Kidney (tissue), 14 donors: ENCODE measurements around the gene IREB2. TPM values are rescaled to one million over a fixed set of nuclear protein-coding genes. Genes with fewer than 3 reads are reported as not detected.

ENCODE experiments used
- DNase-seq, 5 donors: peaks; one replicate each; pipeline ENCODE4 v3.0.0-alpha.2; 2013 to 2020
- FAIRE-seq: peaks from 2 replicates; lab custom pipeline; 2012; peaks lifted over from hg19 to GRCh38; lab: Jason Lieb, UNC
- H3K27ac ChIP-seq, 2 donors: one replicate each; pipeline ENCODE4 v1.7.0; 2013; ENCODE audit warnings: low read depth in 2 of 2, low read length in 2 of 2, inconsistent platforms in 1 of 2
- H3K27me3 ChIP-seq: one replicate; pipeline ENCODE4 v1.7.1; 2013; ENCODE audit warnings: low read length, inconsistent platforms; ENCODE audit not compliant: control insufficient read depth, insufficient read depth
- H3K36me3 ChIP-seq, 3 donors: one replicate each; pipeline versions ENCODE4 v1.7.0 to v1.7.1; 2013; ENCODE audit warnings: low read length in 3 of 3, control low read depth in 1 of 3, inconsistent platforms in 1 of 3; ENCODE audit not compliant: insufficient read depth in 3 of 3, control insufficient read depth in 2 of 3
- H3K4me1 ChIP-seq, 3 donors: one replicate each; pipeline versions ENCODE4 v1.7.0 to v1.7.1; 2013; ENCODE audit warnings: low read length in 3 of 3, inconsistent platforms in 1 of 3, low read depth in 1 of 3; ENCODE audit not compliant: control insufficient read depth in 2 of 3, insufficient read depth in 2 of 3
- H3K4me3 ChIP-seq, 3 donors: one replicate each; pipeline versions ENCODE4 v1.7.0 to v1.8.1; 2013; ENCODE audit warnings: low read length in 3 of 3, control low read depth in 1 of 3, inconsistent platforms in 1 of 3
- H3K9ac ChIP-seq, 3 donors: one replicate each; pipeline versions ENCODE4 v1.7.0 to v1.7.1; 2013; ENCODE audit warnings: low read length in 3 of 3, control low read depth in 1 of 3, inconsistent platforms in 1 of 3
- H3K9me3 ChIP-seq, 3 donors: one replicate each; pipeline versions ENCODE4 v1.7.0 to v1.7.1; 2013; ENCODE audit warnings: low read length in 3 of 3, control low read depth in 1 of 3, inconsistent platforms in 1 of 3; ENCODE audit not compliant: control insufficient read depth in 2 of 3, insufficient read depth in 1 of 3
- intact Hi-C: fragments of 100-400 bp; cut with DNase I; formaldehyde crosslinking; loops from one replicate; pipeline ENCODE4 v1.11.1; 2022
- polyA plus RNA-seq: library from polyadenylated mRNA; stranded (reverse); fragments of 350-450 nt; fragmentation: Illumina TruSeq; extraction: RNeasy Lipid Tissue Mini Kit (QIAGEN cat#74804); gene quantifications from one replicate; pipeline ENCODE4 v1.2.3, GENCODE V29; 2014; ENCODE audit warnings: low read depth, low replicate concordance; ENCODE audit not compliant: insufficient read depth
- total RNA-seq: library from RNA; stranded (reverse); fragmentation: NEBNext Ultra II Directional; extraction: Animal tissue kit (Norgen Biotek cat#: 25700); gene quantifications from one replicate; pipeline ENCODE4 v1.2.1, GENCODE V29; 2021
- TF ChIP-seq, protein P1 (sequence below): IDR thresholded peaks from 3 replicates; pipeline ENCODE4 v1.5.1; 2012; ENCODE audit warnings: mild to moderate bottlenecking, moderate library complexity, borderline replicate concordance; ENCODE audit not compliant: insufficient read depth; ENCODE audit errors: extremely low read depth
- donor health status: control.
- donor health status: control.
- donor health status: control.
- donor health status: control.
- donor health status: control.
- donor health status: DM: yes; HTN: yes; CAD: no.
- donor health status: Normal renal cell carcinoma (clear cell type).

IREB2 gene
- total and polyA plus RNA-seq, 2 donors from 2014 or later, result 8.3 to 48.7 TPM

DNA sequence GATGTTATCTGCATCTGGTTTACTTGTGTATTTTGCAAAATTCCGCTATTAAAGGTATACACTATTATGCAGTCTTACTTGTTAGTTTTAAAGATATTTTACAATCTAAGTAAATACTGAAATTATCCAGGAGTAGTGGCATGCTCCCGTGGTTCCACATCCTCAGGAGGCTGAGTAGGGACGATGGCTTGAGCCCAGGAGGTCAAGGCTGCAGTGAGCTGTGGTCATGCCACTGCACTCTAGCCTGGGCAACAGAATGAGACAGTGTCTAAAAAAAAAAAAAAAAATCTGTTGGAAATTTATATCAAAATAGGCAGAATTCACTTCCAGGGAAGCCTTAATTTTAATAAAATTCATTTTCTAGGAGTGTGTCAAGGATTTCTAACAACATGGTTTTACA lies 41.6 kb downstream of the IREB2 start:
- Histone ChIP-seq H3K36me3 (peaks cover 13 to 25% (median 21%) of the 10 kb centered on the region in 3 donors), H3K27ac (no peak overlapping the region), H3K9ac (no peak overlapping the region), H3K4me3 (no peak overlapping the region), H3K9me3 (no peaks in the 10 kb centered on the region), H3K4me1 (no peaks in the 10 kb centered on the region), H3K27me3 (no peaks in the 10 kb centered on the region)
- TF ChIP-seq, protein P1, sequence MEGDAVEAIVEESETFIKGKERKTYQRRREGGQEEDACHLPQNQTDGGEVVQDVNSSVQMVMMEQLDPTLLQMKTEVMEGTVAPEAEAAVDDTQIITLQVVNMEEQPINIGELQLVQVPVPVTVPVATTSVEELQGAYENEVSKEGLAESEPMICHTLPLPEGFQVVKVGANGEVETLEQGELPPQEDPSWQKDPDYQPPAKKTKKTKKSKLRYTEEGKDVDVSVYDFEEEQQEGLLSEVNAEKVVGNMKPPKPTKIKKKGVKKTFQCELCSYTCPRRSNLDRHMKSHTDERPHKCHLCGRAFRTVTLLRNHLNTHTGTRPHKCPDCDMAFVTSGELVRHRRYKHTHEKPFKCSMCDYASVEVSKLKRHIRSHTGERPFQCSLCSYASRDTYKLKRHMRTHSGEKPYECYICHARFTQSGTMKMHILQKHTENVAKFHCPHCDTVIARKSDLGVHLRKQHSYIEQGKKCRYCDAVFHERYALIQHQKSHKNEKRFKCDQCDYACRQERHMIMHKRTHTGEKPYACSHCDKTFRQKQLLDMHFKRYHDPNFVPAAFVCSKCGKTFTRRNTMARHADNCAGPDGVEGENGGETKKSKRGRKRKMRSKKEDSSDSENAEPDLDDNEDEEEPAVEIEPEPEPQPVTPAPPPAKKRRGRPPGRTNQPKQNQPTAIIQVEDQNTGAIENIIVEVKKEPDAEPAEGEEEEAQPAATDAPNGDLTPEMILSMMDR, result no peak
- intact Hi-C loops, result no loop called here
- FAIRE-seq (no peak), DNase-seq (no peak)

DNA sequence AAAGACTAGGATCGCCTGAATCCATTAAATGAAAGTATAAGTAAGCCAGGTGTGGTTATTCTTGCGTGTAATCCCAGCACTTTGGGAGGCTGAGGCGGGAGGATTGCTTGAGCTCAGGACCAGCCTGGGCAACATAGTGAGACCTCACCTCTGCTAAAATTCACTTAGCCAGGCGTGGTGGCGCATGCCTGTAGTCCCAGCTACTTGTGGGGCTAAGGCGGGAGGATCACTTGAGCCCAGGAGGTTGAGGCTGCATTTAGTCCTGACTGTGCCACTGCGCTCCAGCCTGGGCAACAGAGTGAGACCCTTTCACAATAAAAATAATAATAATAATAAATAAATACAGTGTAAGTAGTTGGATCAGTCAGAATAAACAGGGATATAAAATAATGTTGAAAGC lies 43.9 kb downstream of the IREB2 start:
- Histone ChIP-seq H3K9me3 (no peaks in the 10 kb centered on the region), H3K27ac (no peak overlapping the region), H3K27me3 (no peaks in the 10 kb centered on the region), H3K4me3 (no peak overlapping the region), H3K4me1 (peaks cover 0 to 4% (median 0%) of the 10 kb centered on the region in 3 donors), H3K36me3 (peaks cover 18 to 28% (median 27%) of the 10 kb centered on the region in 3 donors), H3K9ac (no peak overlapping the region)
- TF ChIP-seq, protein P1, result no peak
- FAIRE-seq (no peak), DNase-seq (no peak)
- intact Hi-C loops, result no loop called here

DNA sequence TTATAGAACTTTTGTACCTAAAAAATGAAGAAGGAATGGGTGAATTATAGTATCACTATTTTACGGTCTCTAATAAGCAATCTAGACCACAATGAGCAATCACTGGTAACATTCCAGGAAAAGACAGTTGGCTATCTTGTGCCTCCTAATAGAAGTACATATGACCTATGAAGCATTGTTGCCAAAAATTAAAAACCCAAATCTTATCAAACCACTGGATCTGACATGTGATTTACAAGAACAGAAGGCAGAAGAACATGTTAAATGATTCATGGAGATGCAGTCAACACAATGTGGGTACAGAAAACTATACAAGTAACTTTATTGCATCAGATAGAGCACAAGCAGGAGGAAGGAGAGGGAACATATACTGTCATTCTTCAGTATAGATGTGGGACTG lies 54.9 kb downstream of the IREB2 start:
- Histone ChIP-seq H3K27ac (no peak overlapping the region), H3K4me1 (peaks cover 0 to 2% (median 0%) of the 10 kb centered on the region in 3 donors), H3K36me3 (peaks cover 5 to 42% (median 21%) of the 10 kb centered on the region in 3 donors), H3K9ac (no peak overlapping the region), H3K4me3 (no peak overlapping the region), H3K9me3 (no peaks in the 10 kb centered on the region), H3K27me3 (no peaks in the 10 kb centered on the region)
- intact Hi-C loops, result no loop called here
- no peak for DNase-seq
- TF ChIP-seq, protein P1, result no peak
- no peak for FAIRE-seq

DNA sequence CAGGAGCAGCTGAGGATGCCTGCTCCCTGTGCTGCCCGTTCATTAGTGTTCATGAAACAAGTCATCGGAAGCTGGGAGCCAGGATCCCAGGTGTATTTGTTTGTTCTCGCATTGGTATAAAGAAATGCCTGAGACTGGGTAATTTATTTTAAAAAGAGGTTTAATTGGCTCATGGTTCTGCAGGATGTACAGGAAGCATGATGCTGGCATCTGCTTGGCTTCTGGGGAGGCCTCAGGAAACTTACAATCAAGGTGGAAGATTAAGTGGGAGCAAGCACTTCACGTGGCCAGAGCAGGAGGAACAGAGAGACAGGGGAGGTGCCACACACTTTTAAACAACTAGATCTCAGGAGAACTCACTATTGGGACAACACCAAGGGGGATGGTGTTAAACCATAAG lies 63.8 kb downstream of the IREB2 start:
- Histone ChIP-seq H3K4me3 (no peak overlapping the region), H3K27ac (no peak overlapping the region), H3K4me1 (peaks cover 0 to 1% (median 0%) of the 10 kb centered on the region in 3 donors), H3K9me3 (no peaks in the 10 kb centered on the region), H3K27me3 (no peaks in the 10 kb centered on the region), H3K36me3 (peaks cover 3 to 21% (median 4%) of the 10 kb centered on the region in 3 donors), H3K9ac (no peak overlapping the region)
- no peak for FAIRE-seq
- intact Hi-C loops, result no loop called here
- TF ChIP-seq, protein P1, result no peak
- DNase-seq, result no peak
